Kidney (tissue), 14 donors: ENCODE measurements around the gene CFP. TPM values are rescaled to one million over a fixed set of nuclear protein-coding genes. Genes with fewer than 3 reads are reported as not detected.

Experiments
- DNase-seq, 5 donors: peaks; one replicate each; pipeline ENCODE4 v3.0.0-alpha.2; 2013 to 2020
- FAIRE-seq: peaks from 2 replicates; lab custom pipeline; 2012; peaks lifted over from hg19 to GRCh38; lab: Jason Lieb, UNC
- H3K27ac ChIP-seq, 2 donors: one replicate each; pipeline ENCODE4 v1.7.0; 2013; ENCODE audit warnings: low read depth in 2 of 2, low read length in 2 of 2, inconsistent platforms in 1 of 2
- H3K27me3 ChIP-seq: one replicate; pipeline ENCODE4 v1.7.1; 2013; ENCODE audit warnings: low read length, inconsistent platforms; ENCODE audit not compliant: control insufficient read depth, insufficient read depth
- H3K36me3 ChIP-seq, 3 donors: one replicate each; pipeline versions ENCODE4 v1.7.0 to v1.7.1; 2013; ENCODE audit warnings: low read length in 3 of 3, control low read depth in 1 of 3, inconsistent platforms in 1 of 3; ENCODE audit not compliant: insufficient read depth in 3 of 3, control insufficient read depth in 2 of 3
- H3K4me1 ChIP-seq, 3 donors: one replicate each; pipeline versions ENCODE4 v1.7.0 to v1.7.1; 2013; ENCODE audit warnings: low read length in 3 of 3, inconsistent platforms in 1 of 3, low read depth in 1 of 3; ENCODE audit not compliant: control insufficient read depth in 2 of 3, insufficient read depth in 2 of 3
- H3K4me3 ChIP-seq, 3 donors: one replicate each; pipeline versions ENCODE4 v1.7.0 to v1.8.1; 2013; ENCODE audit warnings: low read length in 3 of 3, control low read depth in 1 of 3, inconsistent platforms in 1 of 3
- H3K9ac ChIP-seq, 3 donors: one replicate each; pipeline versions ENCODE4 v1.7.0 to v1.7.1; 2013; ENCODE audit warnings: low read length in 3 of 3, control low read depth in 1 of 3, inconsistent platforms in 1 of 3
- H3K9me3 ChIP-seq, 3 donors: one replicate each; pipeline versions ENCODE4 v1.7.0 to v1.7.1; 2013; ENCODE audit warnings: low read length in 3 of 3, control low read depth in 1 of 3, inconsistent platforms in 1 of 3; ENCODE audit not compliant: control insufficient read depth in 2 of 3, insufficient read depth in 1 of 3
- CTCF ChIP-seq: IDR thresholded peaks from 3 replicates; pipeline ENCODE4 v1.5.1; 2012; ENCODE audit warnings: mild to moderate bottlenecking, moderate library complexity, borderline replicate concordance; ENCODE audit not compliant: insufficient read depth; ENCODE audit errors: extremely low read depth
- intact Hi-C: fragments of 100-400 bp; cut with DNase I; formaldehyde crosslinking; loops from one replicate; pipeline ENCODE4 v1.11.1; 2022
- polyA plus RNA-seq: library from polyadenylated mRNA; stranded (reverse); fragments of 350-450 nt; fragmentation: Illumina TruSeq; extraction: RNeasy Lipid Tissue Mini Kit (QIAGEN cat#74804); gene quantifications from one replicate; pipeline ENCODE4 v1.2.3, GENCODE V29; 2014; ENCODE audit warnings: low read depth, low replicate concordance; ENCODE audit not compliant: insufficient read depth
- total RNA-seq: library from RNA; stranded (reverse); fragmentation: NEBNext Ultra II Directional; extraction: Animal tissue kit (Norgen Biotek cat#: 25700); gene quantifications from one replicate; pipeline ENCODE4 v1.2.1, GENCODE V29; 2021
- donor health status: control.
- donor health status: control.
- donor health status: control.
- donor health status: control.
- donor health status: control.
- donor health status: DM: yes; HTN: yes; CAD: no.
- donor health status: Normal renal cell carcinoma (clear cell type).

CFP gene
- total and polyA plus RNA-seq, 2 donors from 2014 or later: 2.1 to 8.3 TPM

DNA sequence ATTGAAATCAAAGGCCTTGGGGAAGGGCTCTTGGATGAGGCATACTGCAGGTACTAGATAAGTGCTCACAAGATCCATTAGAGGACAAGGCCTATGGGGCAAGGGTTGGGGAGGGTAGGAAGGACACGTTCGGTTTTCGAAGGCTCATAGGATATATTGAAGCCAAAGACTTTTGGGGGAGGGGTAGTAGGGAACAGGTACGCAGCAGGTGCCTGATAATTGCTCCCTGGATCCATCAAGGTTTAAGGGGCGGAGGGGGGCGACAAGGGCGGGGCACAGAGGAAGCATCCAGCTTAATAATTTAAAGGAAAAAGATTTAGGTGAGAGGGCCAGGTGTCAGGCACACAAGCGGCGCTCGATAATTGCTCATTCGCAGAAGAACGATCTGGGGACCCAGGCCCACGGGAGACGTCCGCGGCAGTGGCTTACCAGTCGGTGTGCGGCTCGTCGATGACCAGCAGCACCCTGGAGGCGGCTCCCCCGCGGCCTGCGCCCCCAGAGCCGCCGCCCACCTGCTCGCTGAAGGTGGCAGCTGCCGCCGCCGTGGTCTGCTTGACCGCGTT is 10.7 kb downstream of the CFP start:
- Histone ChIP-seq H3K4me1 (no peaks in the 10 kb centered on the region), H3K27ac (no peak overlapping the region), H3K9ac (no peak overlapping the region), H3K27me3 (no peaks in the 10 kb centered on the region), H3K4me3 (no peak overlapping the region), H3K36me3 (no peaks in the 10 kb centered on the region), H3K9me3 (no peaks in the 10 kb centered on the region)
- TF ChIP-seq CTCF: no peak
- DNase-seq (no peak), FAIRE-seq (no peak)
- intact Hi-C loops: no loop called here

GRCh38 chrX:47614618-47615017 is 15.1 kb downstream of the CFP start:
- Histone ChIP-seq H3K4me3 (no peak overlapping the region), H3K36me3 (no peaks in the 10 kb centered on the region), H3K9ac (no peak overlapping the region), H3K27ac (no peak overlapping the region), H3K27me3 (no peaks in the 10 kb centered on the region), H3K4me1 (no peaks in the 10 kb centered on the region), H3K9me3 (no peaks in the 10 kb centered on the region)
- FAIRE-seq: no peak
- intact Hi-C loops: no loop called here
- DNase-seq: no peak
- TF ChIP-seq CTCF: no peak

DNA sequence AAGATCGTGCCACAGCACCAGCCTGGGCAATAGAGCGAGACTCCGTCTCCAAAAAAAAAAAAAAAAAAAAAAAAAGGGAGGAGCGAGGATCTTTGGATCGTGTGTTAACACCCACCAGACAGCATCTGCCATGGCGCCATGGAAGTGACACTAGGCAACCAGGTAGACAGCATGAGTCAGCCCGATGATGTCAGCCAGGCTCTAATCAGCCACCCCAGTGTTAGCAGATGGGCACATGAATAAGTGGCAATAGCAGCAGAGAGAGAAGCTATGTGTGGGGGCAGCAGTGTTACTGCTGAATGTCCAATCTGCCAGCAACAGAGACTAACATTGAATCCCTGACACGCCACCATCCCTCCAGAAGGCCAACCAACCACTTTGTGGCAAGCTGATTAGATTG is 16.6 kb downstream of the CFP start:
- intact Hi-C loops: no loop called here
- TF ChIP-seq CTCF: no peak
- DNase-seq (no peak), FAIRE-seq (no peak)
- Histone ChIP-seq H3K36me3 (no peaks in the 10 kb centered on the region), H3K4me1 (no peaks in the 10 kb centered on the region), H3K4me3 (no peak overlapping the region), H3K27me3 (no peaks in the 10 kb centered on the region), H3K27ac (no peak overlapping the region), H3K9ac (no peak overlapping the region), H3K9me3 (no peaks in the 10 kb centered on the region)

DNA sequence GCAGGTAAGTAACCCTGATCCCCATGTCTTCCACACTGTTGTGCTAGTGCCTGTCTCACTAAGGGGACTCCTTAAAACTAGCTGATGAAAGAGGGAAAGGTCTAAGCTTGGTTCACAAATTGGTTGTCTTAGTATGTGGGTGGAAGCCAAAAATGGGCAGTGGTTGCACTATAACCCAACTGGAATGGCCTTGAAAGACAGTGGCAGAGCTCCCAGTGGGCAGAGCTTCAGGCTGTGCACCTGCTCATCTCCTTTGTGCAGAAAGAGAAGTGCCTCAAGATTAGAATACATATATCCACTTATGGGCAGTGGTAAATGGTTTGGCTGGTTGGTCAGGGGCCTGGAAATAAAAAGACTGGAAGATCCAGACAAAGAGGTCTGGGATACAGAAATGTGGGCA is 17.3 kb downstream of the CFP start:
- no peaks in the 10 kb centered on the region for H3K4me1 ChIP-seq
- DNase-seq (no peak), FAIRE-seq (no peak)
- TF ChIP-seq CTCF: no peak
- intact Hi-C loops: no loop called here
- no peak overlapping the region for H3K27ac ChIP-seq
- H3K36me3 ChIP-seq: no peaks in the 10 kb centered on the region
- no peak overlapping the region for H3K4me3 ChIP-seq
- no peaks in the 10 kb centered on the region for H3K27me3 ChIP-seq
- H3K9ac ChIP-seq: no peak overlapping the region
- H3K9me3 ChIP-seq: no peaks in the 10 kb centered on the region
